ENCODE results near the gene EPB41L4A. TPM values are rescaled to one million over a fixed set of nuclear protein-coding genes. Genes with fewer than 3 reads are reported as not detected.
"Not testable (repeated sequence)": the region's sequence is repeated elsewhere in the genome, so short reads cannot be mapped to it uniquely, and the experiment has no call there.

EPB41L4A gene
- total and polyA plus RNA-seq, 2 experiments from 2014 or later = 0.11 to 0.76 TPM

DNA sequence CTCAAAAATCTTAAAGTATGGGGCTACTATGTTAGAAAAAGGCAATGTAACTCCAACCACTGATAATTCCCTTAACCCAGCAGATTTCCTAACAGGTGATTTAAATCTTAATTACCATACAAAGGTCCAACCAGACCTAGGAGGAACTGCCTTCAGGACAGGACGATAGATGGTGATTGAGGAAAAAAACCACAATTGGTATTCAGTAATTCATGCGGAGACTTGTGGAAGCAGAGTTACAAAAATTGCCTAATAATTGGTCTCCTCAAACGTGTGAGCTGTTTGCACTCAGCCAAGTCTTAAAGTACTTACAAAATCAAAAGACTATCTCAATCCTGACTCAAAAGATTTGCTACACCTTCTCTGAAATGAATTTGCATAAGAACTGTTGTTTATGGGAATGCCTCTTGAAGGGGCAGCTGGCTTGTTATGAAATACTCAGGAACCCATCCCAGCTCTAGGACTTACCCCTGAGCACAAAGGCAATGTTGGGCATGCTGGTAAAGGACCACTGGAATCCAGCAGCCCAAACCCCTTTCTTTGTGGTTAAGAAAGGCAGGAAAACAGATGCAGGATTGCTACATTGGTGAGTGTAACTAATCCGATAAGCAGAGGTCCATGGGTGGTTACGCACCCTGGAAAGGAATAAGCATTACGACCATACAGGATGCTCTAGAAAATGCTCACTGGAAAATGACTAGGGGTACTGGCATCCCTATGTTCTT is 26.7 kb upstream of the EPB41L4A start:
- H3K9me2 ChIP-seq (ENCODE audit: insufficient read depth) = no peaks in the 10 kb centered on the region
- H3K27me3 ChIP-seq (replicated peaks; ENCODE audit: insufficient read depth) = no peaks in the 10 kb centered on the region
- H3K4me3 ChIP-seq = no peak overlapping the region
- no peak overlapping the region for H3K4me2 ChIP-seq (ENCODE audit: unreplicated experiment)
- no peak overlapping the region for H3K9ac ChIP-seq
- no peak for DNase-seq
- no peaks in the 10 kb centered on the region for H3F3A ChIP-seq (ENCODE audit: insufficient read depth)
- no peak for TF ChIP-seq EZH2 (IDR thresholded peaks at IDR 0.05; ENCODE audit: insufficient read depth, poor library complexity, severe bottlenecking)
- TF ChIP-seq EZH2phosphoT487 (IDR thresholded peaks at IDR 0.05; ENCODE audit: insufficient read depth, low read depth) = no peak
- H3K4me1 ChIP-seq (ENCODE audit: insufficient read depth) = no peaks in the 10 kb centered on the region
- H2AFZ ChIP-seq = no peak overlapping the region
- no peaks in the 10 kb centered on the region for H3K9me3 ChIP-seq (ENCODE audit: low read depth)
- no peaks in the 10 kb centered on the region for H3K79me2 ChIP-seq (ENCODE audit: insufficient read depth)
- WGBS, 2 experiments (ENCODE audit: low coverage in 1 of 2, low lambda C conversion rate in 2 of 2, missing lambda C conversion rate in 2 of 2) = 35 to 42% methylated on average over 6 of the region's 6 CpGs
- H3K36me3 ChIP-seq (ENCODE audit: low read depth) = no peaks in the 10 kb centered on the region
- H3K27ac ChIP-seq = no peak overlapping the region
- H4K20me1 ChIP-seq (ENCODE audit: insufficient read depth) = no peaks in the 10 kb centered on the region
- in situ Hi-C loops (cut with MboI) = no loop called here

- H3K4me3 ChIP-seq; H3K27me3 ChIP-seq (replicated peaks; ENCODE audit: insufficient read depth); H3K9me3 ChIP-seq (ENCODE audit: low read depth); H3K36me3 ChIP-seq (ENCODE audit: low read depth); H3K4me1 ChIP-seq (ENCODE audit: insufficient read depth); H3K9ac ChIP-seq; H4K20me1 ChIP-seq (ENCODE audit: insufficient read depth); H3K27ac ChIP-seq; H3K79me2 ChIP-seq (ENCODE audit: insufficient read depth); in situ Hi-C loops (cut with MboI); H3K4me2 ChIP-seq (ENCODE audit: unreplicated experiment); H3K9me2 ChIP-seq (ENCODE audit: insufficient read depth); DNase-seq; H2AFZ ChIP-seq; H3F3A ChIP-seq (ENCODE audit: insufficient read depth): not testable (repeated sequence)
- 65 to 66% methylated on average over 12 of the region's 12 CpGs for WGBS, 2 experiments (ENCODE audit: low coverage in 1 of 2, low lambda C conversion rate in 2 of 2, missing lambda C conversion rate in 2 of 2)
These were observed 24.9 kb upstream of the EPB41L4A start for GRCh38 chr5:112443932-112444331.

DNA sequence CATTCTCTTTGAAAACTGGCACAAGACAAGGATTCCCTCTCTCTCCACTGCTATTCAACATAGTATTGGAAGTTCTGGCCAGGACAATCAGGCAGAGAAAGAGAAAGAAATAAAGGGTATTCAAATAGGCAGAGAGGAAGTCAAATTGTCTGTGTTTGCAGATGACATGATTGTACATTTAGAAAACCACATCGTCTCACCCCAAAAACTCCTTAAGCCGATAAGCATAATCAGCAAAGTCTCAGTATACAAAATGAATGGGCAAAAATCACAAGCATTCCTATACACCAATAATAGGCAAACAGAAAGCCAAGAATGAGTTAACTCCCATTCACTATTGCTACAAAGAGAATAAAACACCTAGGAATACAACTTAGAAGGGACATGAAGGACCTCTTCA is 21.0 kb upstream of the EPB41L4A start:
- Histone ChIP-seq H3F3A (ENCODE audit: insufficient read depth) (no peaks in the 10 kb centered on the region), H4K20me1 (ENCODE audit: insufficient read depth) (no peaks in the 10 kb centered on the region), H3K79me2 (ENCODE audit: insufficient read depth) (no peaks in the 10 kb centered on the region), H2AFZ (no peak overlapping the region), H3K27me3 (replicated peaks; ENCODE audit: insufficient read depth) (no peaks in the 10 kb centered on the region), H3K9me2 (ENCODE audit: insufficient read depth) (no peaks in the 10 kb centered on the region), H3K9ac (no peak overlapping the region), H3K27ac (no peak overlapping the region), H3K36me3 (ENCODE audit: low read depth) (no peaks in the 10 kb centered on the region), H3K4me1 (ENCODE audit: insufficient read depth) (no peaks in the 10 kb centered on the region), H3K9me3 (ENCODE audit: low read depth) (no peaks in the 10 kb centered on the region), H3K4me2 (ENCODE audit: unreplicated experiment) (no peak overlapping the region), H3K4me3 (no peak overlapping the region)
- DNase-seq = no peak
- in situ Hi-C loops (cut with MboI) = no loop called here
- WGBS, 2 experiments (ENCODE audit: low coverage in 1 of 2, low lambda C conversion rate in 2 of 2, missing lambda C conversion rate in 2 of 2) = 68 to 83% methylated on average over 2 of the region's 2 CpGs
- TF ChIP-seq EZH2phosphoT487 (IDR thresholded peaks at IDR 0.05; ENCODE audit: insufficient read depth, low read depth) (no peak), EZH2 (IDR thresholded peaks at IDR 0.05; ENCODE audit: insufficient read depth, poor library complexity, severe bottlenecking) (no peak)

DNA sequence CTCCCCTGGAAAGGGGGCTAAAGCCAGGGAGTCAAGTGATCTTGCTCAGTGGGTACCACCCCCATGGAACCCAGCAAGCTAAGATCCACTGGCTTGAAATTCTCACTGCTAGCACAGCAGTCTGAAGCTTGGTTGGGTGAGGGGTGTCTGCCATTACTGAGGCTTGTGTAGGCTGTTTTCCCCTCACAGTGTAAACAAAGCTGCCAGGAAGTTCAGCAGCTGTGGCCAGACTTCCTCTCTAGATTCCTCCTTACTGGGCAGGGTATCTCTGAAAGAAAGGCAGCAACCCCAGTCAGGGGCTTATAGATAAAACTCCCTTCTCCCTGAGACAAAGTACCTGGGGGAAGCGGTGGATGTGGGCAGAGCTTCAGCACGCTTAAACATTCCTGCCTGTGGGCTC is 17.1 kb upstream of the EPB41L4A start:
- no peak for DNase-seq
- Histone ChIP-seq H3K9me3 (ENCODE audit: low read depth) (no peaks in the 10 kb centered on the region), H3F3A (ENCODE audit: insufficient read depth) (no peaks in the 10 kb centered on the region), H3K9ac (no peak overlapping the region), H3K4me1 (ENCODE audit: insufficient read depth) (no peaks in the 10 kb centered on the region), H3K36me3 (ENCODE audit: low read depth) (no peaks in the 10 kb centered on the region), H3K4me3 (no peak overlapping the region), H4K20me1 (ENCODE audit: insufficient read depth) (no peaks in the 10 kb centered on the region), H3K9me2 (ENCODE audit: insufficient read depth) (no peaks in the 10 kb centered on the region), H3K4me2 (ENCODE audit: unreplicated experiment) (no peak overlapping the region), H3K79me2 (ENCODE audit: insufficient read depth) (no peaks in the 10 kb centered on the region), H3K27me3 (replicated peaks; ENCODE audit: insufficient read depth) (no peaks in the 10 kb centered on the region), H2AFZ (no peak overlapping the region), H3K27ac (no peak overlapping the region)
- in situ Hi-C loops (cut with MboI) = no loop called here
- TF ChIP-seq EZH2phosphoT487 (IDR thresholded peaks at IDR 0.05; ENCODE audit: insufficient read depth, low read depth) (no peak), EZH2 (IDR thresholded peaks at IDR 0.05; ENCODE audit: insufficient read depth, poor library complexity, severe bottlenecking) (no peak)
- 71% methylated on average over 2 of the region's 2 CpGs for WGBS, 2 experiments (ENCODE audit: low coverage in 1 of 2, low lambda C conversion rate in 2 of 2, missing lambda C conversion rate in 2 of 2)

- H4K20me1 ChIP-seq (ENCODE audit: insufficient read depth) = no peaks in the 10 kb centered on the region
- no peak overlapping the region for H3K4me2 ChIP-seq (ENCODE audit: unreplicated experiment)
- no peaks in the 10 kb centered on the region for H3K9me3 ChIP-seq (ENCODE audit: low read depth)
- no peaks in the 10 kb centered on the region for H3K27me3 ChIP-seq (replicated peaks; ENCODE audit: insufficient read depth)
- H3K4me1 ChIP-seq (ENCODE audit: insufficient read depth) = no peaks in the 10 kb centered on the region
- no peaks in the 10 kb centered on the region for H3F3A ChIP-seq (ENCODE audit: insufficient read depth)
- in situ Hi-C loops (cut with MboI) = no loop called here
- 0 to 4% methylated on average over 1 of the region's 1 CpG for WGBS, 2 experiments (ENCODE audit: low coverage in 1 of 2, low lambda C conversion rate in 2 of 2, missing lambda C conversion rate in 2 of 2)
- no peak overlapping the region for H3K4me3 ChIP-seq
- H2AFZ ChIP-seq = no peak overlapping the region
- H3K36me3 ChIP-seq (ENCODE audit: low read depth) = no peaks in the 10 kb centered on the region
- no peak overlapping the region for H3K27ac ChIP-seq
- no peak for TF ChIP-seq EZH2phosphoT487 (IDR thresholded peaks at IDR 0.05; ENCODE audit: insufficient read depth, low read depth)
- TF ChIP-seq EZH2 (IDR thresholded peaks at IDR 0.05; ENCODE audit: insufficient read depth, poor library complexity, severe bottlenecking) = no peak
- no peak for DNase-seq
- no peak overlapping the region for H3K9ac ChIP-seq
- no peaks in the 10 kb centered on the region for H3K79me2 ChIP-seq (ENCODE audit: insufficient read depth)
- no peaks in the 10 kb centered on the region for H3K9me2 ChIP-seq (ENCODE audit: insufficient read depth)
These were observed 15.6 kb upstream of the EPB41L4A start for GRCh38 chr5:112434641-112435040.

- H3K4me2 ChIP-seq (ENCODE audit: unreplicated experiment); H3K79me2 ChIP-seq (ENCODE audit: insufficient read depth); H3K9me3 ChIP-seq (ENCODE audit: low read depth); H3F3A ChIP-seq (ENCODE audit: insufficient read depth); in situ Hi-C loops (cut with MboI); H3K9ac ChIP-seq; H3K36me3 ChIP-seq (ENCODE audit: low read depth); H3K9me2 ChIP-seq (ENCODE audit: insufficient read depth); H2AFZ ChIP-seq; DNase-seq; H3K27ac ChIP-seq; H3K4me3 ChIP-seq; H3K4me1 ChIP-seq (ENCODE audit: insufficient read depth); H4K20me1 ChIP-seq (ENCODE audit: insufficient read depth): not testable (repeated sequence)
- 40 to 41% methylated on average over 3 of the region's 3 CpGs for WGBS, 2 experiments (ENCODE audit: low coverage in 1 of 2, low lambda C conversion rate in 2 of 2, missing lambda C conversion rate in 2 of 2)
- peaks cover 13% of the 10 kb centered on the region for H3K27me3 ChIP-seq (replicated peaks; ENCODE audit: insufficient read depth)
These were observed 7.1 kb upstream of the EPB41L4A start for GRCh38 chr5:112426202-112426601.

Measured in GM23248 (cell line).